ENCODE measurements around the gene TNFAIP2. TPM values are rescaled to one million over a fixed set of nuclear protein-coding genes. Genes with fewer than 3 reads are reported as not detected.
A peak's percentile ranks its signal among the peaks of the same experiment; 100 is the strongest.

TNFAIP2 gene
- total and polyA plus RNA-seq, 2 experiments from 2014 or later: 9.6 to 51.8 TPM

DNA sequence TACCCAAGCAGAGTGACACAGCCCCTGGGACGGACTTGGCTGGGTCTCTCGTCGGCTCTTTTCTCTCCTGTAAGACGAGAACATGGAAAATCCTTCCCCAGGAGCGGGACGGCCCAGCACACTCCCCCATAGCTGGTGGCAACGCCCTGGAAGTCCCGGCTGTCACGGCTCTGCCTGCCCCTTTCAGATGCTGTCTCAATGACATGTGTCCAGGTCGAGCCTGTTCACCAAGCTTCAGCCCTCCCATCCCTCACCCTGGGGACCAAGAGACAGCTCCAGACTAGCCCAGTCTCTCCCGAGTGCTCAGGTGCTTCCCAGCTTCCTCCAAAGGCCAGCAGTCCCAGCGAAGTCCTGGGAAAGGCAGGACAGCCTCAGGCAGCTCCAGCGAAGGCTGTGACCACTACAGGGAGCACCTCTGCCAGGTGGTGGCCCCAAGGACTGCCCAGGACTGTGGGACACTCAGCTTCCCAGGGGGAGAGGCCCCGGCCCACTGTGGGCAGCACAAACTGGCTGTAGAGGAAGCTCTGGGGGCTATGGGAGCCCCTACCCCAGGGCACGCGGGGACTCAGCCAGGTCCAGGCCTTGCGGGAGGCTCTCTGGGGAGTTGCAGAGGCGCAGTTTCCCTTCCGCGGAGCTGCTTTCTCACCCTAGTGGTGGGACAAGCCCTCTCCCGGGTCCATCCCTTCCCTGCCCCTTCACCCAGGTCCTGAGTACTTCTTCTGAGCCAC is 33.6 kb downstream of the TNFAIP2 start:
- Histone ChIP-seq H3K9ac (no peak overlapping the region), H4K20me1 (ENCODE audit: insufficient read depth) (no peaks in the 10 kb centered on the region), H3K27me3 (replicated peaks; ENCODE audit: insufficient read depth) (no peaks in the 10 kb centered on the region; the same call in 1 of the 2 replicates), H3F3A (ENCODE audit: insufficient read depth) (0 out of 2 replicates have a peak, but pooled peaks cover 6% of the 10 kb centered on the region), H3K4me1 (ENCODE audit: insufficient read depth) (peaks cover 8% of the 10 kb centered on the region; the same call in 1 of the 2 replicates), H3K36me3 (ENCODE audit: low read depth) (no peaks in the 10 kb centered on the region), H3K4me2 (ENCODE audit: unreplicated experiment) (no peak overlapping the region), H2AFZ (no peak overlapping the region), H3K9me3 (ENCODE audit: low read depth) (no peaks in the 10 kb centered on the region), H3K9me2 (ENCODE audit: insufficient read depth) (no peaks in the 10 kb centered on the region), H3K27ac (no peak overlapping the region), H3K79me2 (ENCODE audit: insufficient read depth) (no peaks in the 10 kb centered on the region), H3K4me3 (no peak overlapping the region)
- in situ Hi-C loops (cut with MboI): no loop called here
- 59 to 62% methylated on average over 20 to 21 of the region's 21 CpGs for WGBS, 2 experiments (ENCODE audit: low coverage in 1 of 2, low lambda C conversion rate in 2 of 2, missing lambda C conversion rate in 2 of 2)
- no peak for DNase-seq
- TF ChIP-seq EZH2phosphoT487 (IDR thresholded peaks at IDR 0.05; ENCODE audit: insufficient read depth, low read depth) (no peak), EZH2 (IDR thresholded peaks at IDR 0.05; ENCODE audit: insufficient read depth, poor library complexity, severe bottlenecking) (no peak)

DNA sequence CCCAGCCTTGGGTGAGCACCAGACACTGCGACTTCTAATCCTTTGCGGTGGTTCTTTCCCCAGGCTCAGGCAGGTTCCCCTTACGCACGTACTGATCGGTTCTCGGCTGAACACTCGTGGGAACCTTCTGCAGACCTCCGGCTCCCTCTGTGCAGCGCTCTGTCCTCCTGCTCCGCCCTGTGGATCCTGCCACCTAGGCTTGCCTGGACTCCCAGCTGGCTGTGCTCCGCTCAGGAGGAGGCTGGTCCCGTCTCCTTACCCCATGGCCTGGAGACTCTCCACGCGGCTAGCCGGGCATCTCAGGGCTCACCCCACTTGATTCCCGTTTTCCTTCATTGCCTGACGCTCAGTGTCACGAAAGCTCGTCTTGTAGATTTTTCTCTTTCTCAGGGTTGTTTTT is 34.7 kb downstream of the TNFAIP2 start:
- TF ChIP-seq EZH2 (IDR thresholded peaks at IDR 0.05; ENCODE audit: insufficient read depth, poor library complexity, severe bottlenecking) (no peak), EZH2phosphoT487 (IDR thresholded peaks at IDR 0.05; ENCODE audit: insufficient read depth, low read depth) (no peak)
- Histone ChIP-seq H3K4me3 (no peak overlapping the region), H3K79me2 (ENCODE audit: insufficient read depth) (no peaks in the 10 kb centered on the region), H3K27me3 (replicated peaks; ENCODE audit: insufficient read depth) (no peaks in the 10 kb centered on the region; the same call in 1 of the 2 replicates), H3K4me1 (ENCODE audit: insufficient read depth) (peaks cover 8% of the 10 kb centered on the region; the same call in 1 of the 2 replicates), H3K9me2 (ENCODE audit: insufficient read depth) (no peaks in the 10 kb centered on the region), H3K9ac (no peak overlapping the region), H3F3A (ENCODE audit: insufficient read depth) (0 out of 2 replicates have a peak, but pooled peaks cover 6% of the 10 kb centered on the region), H4K20me1 (ENCODE audit: insufficient read depth) (no peaks in the 10 kb centered on the region), H3K4me2 (ENCODE audit: unreplicated experiment) (no peak overlapping the region), H2AFZ (no peak overlapping the region), H3K27ac (no peak overlapping the region), H3K9me3 (ENCODE audit: low read depth) (no peaks in the 10 kb centered on the region), H3K36me3 (ENCODE audit: low read depth) (no peaks in the 10 kb centered on the region)
- DNase-seq: no peak
- in situ Hi-C loops (cut with MboI): no loop called here
- 86 to 92% methylated on average over 19 of the region's 19 CpGs for WGBS, 2 experiments (ENCODE audit: low coverage in 1 of 2, low lambda C conversion rate in 2 of 2, missing lambda C conversion rate in 2 of 2)

DNA sequence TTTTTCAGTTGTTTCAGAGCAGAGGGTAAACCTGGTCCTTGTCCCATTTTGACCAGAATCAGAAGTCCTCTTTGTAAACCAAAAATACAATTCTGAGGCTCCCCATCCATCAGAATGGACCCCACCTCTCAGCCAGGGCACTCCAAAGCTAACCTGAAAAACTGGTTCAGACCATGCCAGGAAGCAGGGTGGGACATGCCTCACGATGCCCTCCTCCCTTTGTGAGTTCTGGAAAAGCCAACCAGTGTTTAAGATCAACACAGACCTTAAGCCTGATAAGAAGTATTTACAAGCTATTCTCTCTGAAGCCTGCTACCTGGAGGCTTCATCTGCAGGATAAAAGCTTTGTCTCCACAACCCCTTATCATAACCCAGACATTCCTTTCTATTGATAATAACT is 35.4 kb downstream of the TNFAIP2 start:
- Histone ChIP-seq H3K9me2 (ENCODE audit: insufficient read depth) (no peaks in the 10 kb centered on the region), H3K27ac (no peak overlapping the region), H3K9ac (no peak overlapping the region), H3K79me2 (ENCODE audit: insufficient read depth) (no peaks in the 10 kb centered on the region), H3K9me3 (ENCODE audit: low read depth) (no peaks in the 10 kb centered on the region), H3K4me2 (ENCODE audit: unreplicated experiment) (no peak overlapping the region), H3F3A (ENCODE audit: insufficient read depth) (0 out of 2 replicates have a peak, but pooled peaks cover 6% of the 10 kb centered on the region), H3K27me3 (replicated peaks; ENCODE audit: insufficient read depth) (no peaks in the 10 kb centered on the region; the same call in 1 of the 2 replicates), H2AFZ (no peak overlapping the region), H3K4me3 (no peak overlapping the region), H4K20me1 (ENCODE audit: insufficient read depth) (no peaks in the 10 kb centered on the region), H3K36me3 (ENCODE audit: low read depth) (no peaks in the 10 kb centered on the region), H3K4me1 (ENCODE audit: insufficient read depth) (peaks cover 8% of the 10 kb centered on the region; the same call in 1 of the 2 replicates)
- in situ Hi-C loops (cut with MboI): no loop called here
- WGBS, 2 experiments (ENCODE audit: low coverage in 1 of 2, low lambda C conversion rate in 2 of 2, missing lambda C conversion rate in 2 of 2): 80 to 83% methylated on average over 1 of the region's 1 CpG
- DNase-seq: no peak
- TF ChIP-seq EZH2 (IDR thresholded peaks at IDR 0.05; ENCODE audit: insufficient read depth, poor library complexity, severe bottlenecking) (no peak), EZH2phosphoT487 (IDR thresholded peaks at IDR 0.05; ENCODE audit: insufficient read depth, low read depth) (no peak)

DNA sequence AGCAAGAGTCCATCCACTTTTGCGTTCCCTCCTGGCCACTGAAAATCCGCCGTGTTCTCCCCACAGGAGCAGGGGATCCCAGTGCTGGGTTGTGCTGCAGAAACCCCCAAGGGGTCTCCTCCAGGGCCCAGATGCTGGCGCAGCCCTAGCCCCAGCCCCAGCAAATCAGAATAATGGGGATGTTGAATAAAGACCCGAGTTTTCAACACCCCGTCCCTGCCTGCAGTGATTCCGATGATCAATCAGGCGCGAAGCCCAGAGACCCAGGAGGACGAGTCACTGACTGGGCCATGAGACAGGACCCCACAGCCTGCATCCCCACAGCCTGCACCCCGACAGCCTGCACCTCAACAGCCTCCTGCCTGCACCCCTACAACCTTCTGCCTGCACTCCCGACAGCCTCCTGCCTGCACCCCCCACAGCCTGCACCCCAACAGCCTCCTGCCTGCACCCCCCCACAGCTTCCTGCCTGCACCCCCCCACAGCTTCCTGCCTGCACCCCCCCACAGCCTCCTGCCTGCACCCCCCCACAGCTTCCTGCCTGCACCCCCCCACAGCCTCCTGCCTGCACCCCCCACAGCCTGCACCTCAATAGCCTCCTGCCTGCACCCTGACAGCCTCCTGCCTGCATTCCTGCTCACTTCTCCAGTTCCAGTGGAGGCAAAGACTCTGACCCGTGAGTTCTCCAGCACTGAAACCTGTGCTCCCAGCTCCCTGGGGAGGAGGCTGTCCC is 37.2 kb downstream of the TNFAIP2 start:
- H3F3A ChIP-seq (ENCODE audit: insufficient read depth): 0 out of 2 replicates have a peak, but pooled peaks cover 6% of the 10 kb centered on the region
- TF ChIP-seq EZH2 (IDR thresholded peaks at IDR 0.05; ENCODE audit: insufficient read depth, poor library complexity, severe bottlenecking) (no peak), EZH2phosphoT487 (IDR thresholded peaks at IDR 0.05; ENCODE audit: insufficient read depth, low read depth) (no peak)
- H3K4me2 ChIP-seq (ENCODE audit: unreplicated experiment): no peak overlapping the region
- no peak overlapping the region for H3K27ac ChIP-seq
- H3K4me1 ChIP-seq (ENCODE audit: insufficient read depth): peaks cover 8% of the 10 kb centered on the region; the same call in 1 of the 2 replicates
- peak overlapping the region; percentile 36 for H2AFZ ChIP-seq
- H3K36me3 ChIP-seq (ENCODE audit: low read depth): no peaks in the 10 kb centered on the region
- H3K4me3 ChIP-seq: no peak overlapping the region
- 72 to 83% methylated on average over 12 to 13 of the region's 13 CpGs for WGBS, 2 experiments (ENCODE audit: low coverage in 1 of 2, low lambda C conversion rate in 2 of 2, missing lambda C conversion rate in 2 of 2)
- H3K9me2 ChIP-seq (ENCODE audit: insufficient read depth): no peaks in the 10 kb centered on the region
- H4K20me1 ChIP-seq (ENCODE audit: insufficient read depth): no peaks in the 10 kb centered on the region
- in situ Hi-C loops (cut with MboI): no loop called here
- H3K79me2 ChIP-seq (ENCODE audit: insufficient read depth): no peaks in the 10 kb centered on the region
- no peak overlapping the region for H3K9ac ChIP-seq
- DNase-seq: no peak
- H3K9me3 ChIP-seq (ENCODE audit: low read depth): no peaks in the 10 kb centered on the region
- no peaks in the 10 kb centered on the region; the same call in 1 of the 2 replicates for H3K27me3 ChIP-seq (replicated peaks; ENCODE audit: insufficient read depth)

Data from GM23248 (cell line).